ENCODE measurements around the gene MGAT5B. TPM values are rescaled to one million over a fixed set of nuclear protein-coding genes. Genes with fewer than 3 reads are reported as not detected.

MGAT5B gene
- total RNA-seq, 1 experiment from 2014 or later: 4.4 TPM

DNA sequence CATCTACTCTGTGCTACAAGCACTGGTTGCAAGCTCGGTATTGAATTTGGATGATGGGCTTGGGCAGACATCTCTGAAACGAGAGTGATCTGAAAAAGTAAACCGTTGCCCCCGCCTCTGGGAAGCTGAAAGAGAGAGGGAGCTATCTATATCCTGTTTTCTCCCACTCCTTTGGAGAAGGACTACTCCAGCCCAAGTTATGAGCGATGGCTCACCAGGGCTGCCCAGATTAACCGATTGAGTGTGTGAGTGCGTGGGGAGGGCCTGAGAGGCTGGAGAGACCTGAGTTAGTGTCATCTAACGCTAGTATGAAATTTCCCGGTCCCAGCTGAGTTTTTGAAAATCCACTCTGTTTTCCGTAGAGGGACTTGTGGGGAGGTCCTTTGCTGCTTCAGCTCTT lies 11.5 kb downstream of the MGAT5B start:
- intact Hi-C loops (cut with micrococcal nuclease): no loop called here
- no peak for ATAC-seq

More for the DNA sequence above, 11.5 kb downstream of the MGAT5B start:
- Histone ChIP-seq H3K36me3 (ENCODE audit: control insufficient read depth in 1 of 2, insufficient read depth in 2 of 2, low read length in 2 of 2) (no peaks in the 10 kb centered on the region), H3K4me1 (ENCODE audit: control insufficient read depth in 1 of 2, insufficient read depth in 2 of 2, low read length in 2 of 2) (no peaks in the 10 kb centered on the region), H3K4me3 (replicated peaks in 1 of 2; ENCODE audit: low read depth in 1 of 2, low read length in 2 of 2) (no peak overlapping the region), H2AFZ (ENCODE audit: low read depth, low read length, poor library complexity, severe bottlenecking) (no peak overlapping the region), H3K79me2 (ENCODE audit: insufficient read depth, low read length) (no peaks in the 10 kb centered on the region), H3K9me3 (ENCODE audit: control insufficient read depth in 1 of 2, insufficient read depth in 1 of 2, low read depth in 1 of 2, low read length in 2 of 2) (peaks cover 5% of the 10 kb centered on the region in 2 experiments; a peak in 2 of 4 replicates), H3K9me2 (ENCODE audit: insufficient read depth) (no peaks in the 10 kb centered on the region), H4K20me1 (ENCODE audit: insufficient read depth) (no peaks in the 10 kb centered on the region), H3K9ac (ENCODE audit: low read length) (no peak overlapping the region), H3K27ac (ENCODE audit: low read depth, low read length) (no peak overlapping the region), H3K4me2 (ENCODE audit: low read length) (no peak overlapping the region), H3K27me3 (ENCODE audit: insufficient read depth, low read length) (no peaks in the 10 kb centered on the region)
- ChIA-PET POLR2A (no interaction called here), CTCF (interaction anchor here (0.9 to 1.5 kb wide), 2 partner anchors 9 to 12 kb away, joined by 3 to 5 read pairs; partner anchors contain the start of gene MGAT5B), RAD21 (ENCODE audit: low non-redundant PET in 1 of 2, low total read pairs in 2 of 2, uncharacterized antibody in 2 of 2, unreplicated experiment in 2 of 2) (no interaction called here)
- TF ChIP-seq EGR1 (IDR thresholded peaks at IDR 0.05; ENCODE audit: low read depth): no peak
- TF ChIP-seq RAD21 (IDR thresholded peaks at IDR 0.05; ENCODE audit: low read depth): no peak
- TF ChIP-seq CTCF (IDR thresholded peaks at IDR 0.05 in 2 of 3, conservative IDR thresholded peaks at IDR 0.05 in 1 of 3; ENCODE audit: borderline replicate concordance in 1 of 3, insufficient read depth in 1 of 3, low read depth in 2 of 3, low read length in 2 of 3): no peak
- TF ChIP-seq, protein P1, sequence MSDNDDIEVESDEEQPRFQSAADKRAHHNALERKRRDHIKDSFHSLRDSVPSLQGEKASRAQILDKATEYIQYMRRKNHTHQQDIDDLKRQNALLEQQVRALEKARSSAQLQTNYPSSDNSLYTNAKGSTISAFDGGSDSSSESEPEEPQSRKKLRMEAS (IDR thresholded peaks at IDR 0.05): no peak
- TF ChIP-seq CBX3 (IDR thresholded peaks at IDR 0.05; ENCODE audit: low read depth): no peak
- TF ChIP-seq JUND (IDR thresholded peaks at IDR 0.05): no peak
- TF ChIP-seq POLR2A (IDR thresholded peaks at IDR 0.05; ENCODE audit: borderline replicate concordance, extremely low read depth, insufficient read depth, insufficient read length): no peak
- TF ChIP-seq EZH2 (IDR thresholded peaks at IDR 0.05): no peak
- no peak for TF ChIP-seq EZH2phosphoT487 (IDR thresholded peaks at IDR 0.05; ENCODE audit: borderline replicate concordance)
- TF ChIP-seq ELF1 (IDR thresholded peaks at IDR 0.05; ENCODE audit: borderline replicate concordance, low read depth): no peak
- TF ChIP-seq YY1 (IDR thresholded peaks at IDR 0.05; ENCODE audit: extremely low read depth, insufficient replicate concordance, low read depth, low read length): no peak
- no peak for TF ChIP-seq SIN3A (IDR thresholded peaks at IDR 0.05; ENCODE audit: low read depth)
- no peak for TF ChIP-seq SP1 (IDR thresholded peaks at IDR 0.05; ENCODE audit: low read depth)
- TF ChIP-seq ZFX (IDR thresholded peaks at IDR 0.05): no peak
- TF ChIP-seq REST (IDR thresholded peaks at IDR 0.05; ENCODE audit: low read depth): no peak
- no peak for TF ChIP-seq FOSL1 (IDR thresholded peaks at IDR 0.05; ENCODE audit: low read depth)
- no peak for TF ChIP-seq POLR2AphosphoS5 (IDR thresholded peaks at IDR 0.05; ENCODE audit: low read depth, low read length)
- no peak for TF ChIP-seq TCF7L2 (IDR thresholded peaks at IDR 0.05; ENCODE audit: borderline replicate concordance, extremely low read depth, insufficient read depth, insufficient read length)
- no peak for TF ChIP-seq SRF (IDR thresholded peaks at IDR 0.05; ENCODE audit: low read depth)
- no TSS peak for BruUV-seq (replicated peaks)
- DNase-seq (ENCODE audit: low read depth, low spot score): no peak
